Activated CD8-positive, alpha-beta T cell treated with anti-CD3 and anti-CD28 coated beads, Interleukin-2, amount 10 ng/mL, durations not matched to agents 7 days and 5 days (primary cell): ENCODE data around the gene BAG3. TPM values are rescaled to one million over a fixed set of nuclear protein-coding genes. Genes with fewer than 3 reads are reported as not detected.
"Not testable (repeated sequence)": the region's sequence is repeated elsewhere in the genome, so short reads cannot be mapped to it uniquely, and the experiment has no call there.

Experiments
- ATAC-seq: fragments of 150-1000 bp; cut with Tn5 transposase; one replicate; pipeline ENCODE4 v1.10.0; 2021; ENCODE audit warnings: moderate library complexity
- CTCF ChIA-PET: fragments of 350-600 bp; sonication (Branson Sonifier 250); formaldehyde crosslinking; loops from one replicate; lab custom pipeline; 2021; ENCODE audit warnings: antibody characterized with exemption; lab: Charles Lee
- POLR2A ChIA-PET: fragments of 350-600 bp; sonication (Branson Sonifier 250); formaldehyde crosslinking; loops from one replicate; lab custom pipeline; 2021; ENCODE audit warnings: antibody characterized with exemption; lab: Charles Lee
- DNase-seq: peaks from one replicate; pipeline ENCODE4 v3.0.0-alpha.2; 2020
- H3K27ac Mint-ChIP-seq: one replicate; pipeline ENCODE4 v1.8.0; 2021; ENCODE audit warnings: mild to moderate bottlenecking, mixed read lengths
- H3K27me3 Mint-ChIP-seq: one replicate; pipeline ENCODE4 v1.8.0; 2021; ENCODE audit warnings: low read depth, mixed read lengths
- H3K36me3 Mint-ChIP-seq: one replicate; pipeline ENCODE4 v1.8.0; 2021; ENCODE audit warnings: low read depth, mixed read lengths
- H3K4me1 Mint-ChIP-seq: one replicate; pipeline ENCODE4 v1.8.0; 2021; ENCODE audit warnings: low read depth, mixed read lengths
- H3K4me3 Mint-ChIP-seq: one replicate; pipeline ENCODE4 v1.8.0; 2021; ENCODE audit warnings: mild to moderate bottlenecking, mixed read lengths
- H3K9me3 Mint-ChIP-seq: one replicate; pipeline ENCODE4 v1.8.0; 2022; ENCODE audit warnings: mixed read lengths; ENCODE audit not compliant: insufficient read depth
- total RNA-seq, 2 experiments: library from RNA; stranded (reverse); gene quantifications; one replicate each; pipeline ENCODE4 v1.2.3, GENCODE V29; 2021

BAG3 gene
- total RNA-seq, 2 experiments from 2014 or later = 14.2 to 14.7 TPM

DNA sequence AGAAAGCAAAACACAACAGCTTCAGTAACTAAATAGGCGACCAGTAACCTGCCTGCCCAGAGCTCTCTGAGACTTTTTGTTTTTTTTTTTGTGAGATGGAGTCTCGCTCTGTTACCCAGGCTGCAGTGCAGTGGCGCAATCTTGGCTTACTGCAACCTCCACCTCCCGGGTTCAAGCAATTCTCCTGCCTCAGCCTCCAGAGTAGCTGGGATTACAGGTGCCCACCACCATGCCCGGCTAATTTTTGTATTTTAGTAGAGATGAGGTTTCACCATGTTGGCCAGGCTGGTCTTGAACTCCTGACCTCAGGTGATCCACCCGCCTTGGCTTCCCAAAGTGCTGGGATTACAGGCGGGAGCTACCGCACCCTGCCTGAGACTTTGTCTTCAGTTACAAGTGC lies 31.4 kb upstream of the BAG3 start:
- H3K9me3 Mint-ChIP-seq, H3K4me3 Mint-ChIP-seq, H3K27ac Mint-ChIP-seq, H3K27me3 Mint-ChIP-seq, H3K36me3 Mint-ChIP-seq, DNase-seq, ATAC-seq, POLR2A ChIA-PET, CTCF ChIA-PET: not testable (repeated sequence)
- H3K4me1 Mint-ChIP-seq = peaks cover 10% of the 10 kb centered on the region

DNA sequence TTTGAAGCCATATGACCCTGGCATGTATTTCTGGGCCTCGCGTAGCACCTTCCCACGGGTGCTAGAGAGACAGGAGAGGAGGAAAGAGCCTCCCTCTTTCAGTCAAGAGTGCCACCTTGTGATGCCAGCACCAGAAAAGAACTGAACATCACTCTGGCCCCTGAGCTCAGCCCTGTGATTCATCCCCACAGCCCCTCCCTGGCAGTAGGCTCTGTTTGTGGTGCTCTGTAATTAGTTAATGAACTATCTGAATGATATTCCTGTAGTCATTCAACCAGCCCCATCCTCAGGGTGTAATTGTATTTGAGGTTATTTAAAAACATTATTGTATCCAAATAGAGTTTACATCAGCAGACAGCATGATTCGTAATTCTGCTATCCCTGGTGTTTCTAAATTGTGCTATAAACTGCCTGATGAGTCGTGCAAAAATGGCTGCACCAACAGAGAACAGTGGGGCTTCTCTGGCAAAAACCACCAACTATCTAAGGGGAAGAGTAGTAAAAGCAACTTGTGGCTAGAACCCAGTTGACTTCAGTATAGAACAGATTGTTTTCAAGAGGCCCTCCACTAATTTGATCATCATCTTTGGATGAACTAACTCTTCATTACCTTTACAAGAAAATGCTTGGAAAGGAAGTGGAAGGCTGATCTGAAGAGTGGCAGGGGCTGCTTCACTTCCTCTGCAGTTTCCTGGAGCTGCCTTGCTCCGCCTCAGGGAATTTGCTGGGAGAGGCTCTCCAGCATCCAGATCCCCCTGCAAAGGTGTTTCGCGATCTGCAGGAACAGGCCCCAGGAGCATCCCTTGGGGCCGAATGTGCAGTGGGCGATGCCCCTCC lies 30.7 kb upstream of the BAG3 start:
- ATAC-seq (no peak), DNase-seq (no peak)
- Mint-ChIP-seq H3K9me3 (no peaks in the 10 kb centered on the region), H3K27ac (no peak overlapping the region), H3K36me3 (no peaks in the 10 kb centered on the region), H3K4me3 (no peak overlapping the region), H3K4me1 (peaks cover 10% of the 10 kb centered on the region), H3K27me3 (peaks cover 4% of the 10 kb centered on the region)
- POLR2A ChIA-PET = no interaction called here
- CTCF ChIA-PET = no interaction called here

DNA sequence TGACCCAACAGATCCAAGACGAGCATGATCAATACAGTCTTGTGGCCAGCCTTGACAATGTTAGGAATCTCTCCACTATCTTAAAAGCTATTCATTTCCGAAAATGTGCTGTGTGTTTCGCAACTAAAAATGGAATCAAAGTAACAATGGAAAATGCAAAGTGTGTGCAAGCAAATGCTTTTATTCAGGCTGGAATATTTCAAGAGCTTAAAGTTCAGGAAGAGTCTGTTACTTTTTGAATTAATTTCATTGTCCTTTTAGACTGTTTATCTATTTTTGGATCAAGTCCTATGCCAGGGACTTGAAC lies 30.1 kb upstream of the BAG3 start:
- no peaks in the 10 kb centered on the region for H3K36me3 Mint-ChIP-seq
- ATAC-seq (no peak), DNase-seq (no peak)
- H3K4me1 Mint-ChIP-seq = peaks cover 10% of the 10 kb centered on the region
- peaks cover 4% of the 10 kb centered on the region for H3K27me3 Mint-ChIP-seq
- POLR2A ChIA-PET = no interaction called here
- CTCF ChIA-PET = interaction anchor here (1.4 kb wide), 1 partner anchor 19 kb away, joined by 3 read pairs; no protein-coding TSS in a partner anchor
- H3K9me3 Mint-ChIP-seq = no peaks in the 10 kb centered on the region
- no peak overlapping the region for H3K27ac Mint-ChIP-seq
- H3K4me3 Mint-ChIP-seq = no peak overlapping the region

DNA sequence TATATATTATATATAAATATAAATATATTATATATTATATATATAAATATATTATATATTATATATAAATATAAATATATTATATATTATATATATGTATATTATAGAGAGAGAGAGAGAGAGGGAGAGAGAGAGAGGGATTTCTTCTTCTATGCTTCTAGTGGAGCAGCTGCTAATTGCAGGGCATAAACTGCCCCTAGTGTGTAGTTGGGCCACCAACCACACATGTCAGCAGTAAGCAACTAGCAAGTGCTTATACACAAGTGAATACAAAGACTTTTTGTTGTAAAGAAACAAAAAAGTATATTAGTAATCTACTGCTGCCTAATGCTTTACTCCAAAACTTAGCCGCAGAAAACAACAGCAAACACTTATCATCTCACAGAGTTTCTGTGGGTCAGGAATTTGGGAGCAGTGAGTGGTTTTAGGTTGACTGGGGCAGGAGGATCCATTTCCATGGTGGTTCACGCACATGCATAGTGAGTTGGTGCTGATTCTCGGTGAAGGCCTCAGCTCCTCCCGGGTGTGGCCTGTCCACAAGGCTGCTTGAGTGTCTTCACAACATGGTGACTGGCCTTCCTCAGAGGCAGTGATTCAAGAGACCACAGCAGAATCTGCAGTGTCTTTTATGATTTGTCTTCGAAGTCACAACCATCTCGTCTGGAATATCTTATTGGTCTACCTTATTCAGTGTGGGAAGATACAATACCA lies 25.5 kb upstream of the BAG3 start:
- Mint-ChIP-seq H3K27ac (no peak overlapping the region), H3K27me3 (peaks cover 3% of the 10 kb centered on the region), H3K9me3 (no peaks in the 10 kb centered on the region), H3K36me3 (no peaks in the 10 kb centered on the region), H3K4me1 (peaks cover 6% of the 10 kb centered on the region), H3K4me3 (no peak overlapping the region)
- ChIA-PET POLR2A (interaction anchor here (1.3 kb wide), 1 partner anchor 25 kb away, joined by 3 read pairs; the partner anchor contains the start of gene BAG3), CTCF (no interaction called here)
- ATAC-seq (no peak), DNase-seq (no peak)

DNA sequence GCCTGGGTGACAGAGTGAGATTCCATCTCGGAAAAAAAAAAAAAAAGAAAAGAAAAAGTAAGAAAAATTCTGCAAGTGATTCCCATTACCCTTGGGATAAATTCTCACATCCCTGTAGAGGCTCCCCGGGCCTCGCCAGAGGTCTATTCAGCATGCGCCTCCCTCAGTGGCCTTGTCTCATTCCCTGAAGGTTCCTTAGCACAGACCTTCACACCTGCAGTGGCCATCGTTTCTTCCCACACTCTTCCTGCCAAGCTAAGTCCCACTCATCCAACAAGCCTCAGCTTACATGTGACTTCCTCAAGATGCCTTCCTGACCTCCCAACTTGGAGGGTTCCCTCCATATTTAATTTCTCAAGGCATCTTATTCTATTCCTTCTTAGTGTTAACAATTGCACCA lies 20.9 kb upstream of the BAG3 start:
- no peak for ATAC-seq
- H3K9me3 Mint-ChIP-seq = no peaks in the 10 kb centered on the region

DNA sequence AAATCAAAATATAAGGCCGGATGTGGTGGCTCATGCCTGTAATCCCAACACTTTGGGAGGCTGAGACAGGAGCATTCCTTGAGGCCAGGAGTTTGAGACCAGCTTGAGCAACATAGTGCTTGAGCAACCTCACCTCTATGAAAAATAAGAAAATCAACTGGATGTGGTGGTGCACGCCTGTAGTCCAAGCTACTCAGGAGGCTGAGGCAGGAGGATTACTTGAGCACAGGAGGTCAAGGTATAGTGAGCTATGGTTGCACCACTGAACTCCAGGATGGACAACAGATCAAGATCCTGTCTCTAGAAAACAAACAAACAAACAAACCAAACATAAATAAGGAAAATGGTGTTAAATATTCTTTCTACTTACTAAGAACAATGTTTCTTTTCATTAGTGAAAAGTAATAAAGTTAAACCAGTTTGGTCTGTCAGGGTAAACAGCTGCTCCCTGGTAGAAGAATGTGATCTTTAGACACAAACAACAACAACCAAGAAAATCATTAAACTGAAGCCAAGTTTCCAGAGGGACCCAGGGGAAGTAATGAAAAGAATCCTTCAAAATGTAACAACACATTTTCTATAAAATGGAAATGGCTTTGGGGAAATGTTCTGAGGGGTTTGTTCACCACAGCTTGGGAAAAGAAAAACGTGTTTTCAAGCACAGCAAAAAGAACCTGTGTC lies 17.5 kb upstream of the BAG3 start:
- no peak for ATAC-seq
- ChIA-PET POLR2A (interaction anchor here (0.7 kb wide), 1 partner anchor 107 kb away, joined by 3 read pairs; no protein-coding TSS in a partner anchor), CTCF (no interaction called here)
- H3K27me3 Mint-ChIP-seq = peaks cover 2% of the 10 kb centered on the region
- H3K4me1 Mint-ChIP-seq = no peaks in the 10 kb centered on the region
- no peaks in the 10 kb centered on the region for H3K36me3 Mint-ChIP-seq
- H3K4me3 Mint-ChIP-seq = no peak overlapping the region
- no peaks in the 10 kb centered on the region for H3K9me3 Mint-ChIP-seq
- H3K27ac Mint-ChIP-seq = no peak overlapping the region
- no peak for DNase-seq

More for the DNA sequence above, 20.9 kb upstream of the BAG3 start:
- POLR2A ChIA-PET = no interaction called here
- Mint-ChIP-seq H3K4me3 (no peak overlapping the region), H3K36me3 (no peaks in the 10 kb centered on the region), H3K27ac (no peak overlapping the region), H3K4me1 (no peaks in the 10 kb centered on the region), H3K27me3 (peaks cover 3% of the 10 kb centered on the region)
- CTCF ChIA-PET = interaction anchor here (1.5 kb wide), 1 partner anchor 28 kb away, joined by 4 read pairs; no protein-coding TSS in a partner anchor
- no peak for DNase-seq

DNA sequence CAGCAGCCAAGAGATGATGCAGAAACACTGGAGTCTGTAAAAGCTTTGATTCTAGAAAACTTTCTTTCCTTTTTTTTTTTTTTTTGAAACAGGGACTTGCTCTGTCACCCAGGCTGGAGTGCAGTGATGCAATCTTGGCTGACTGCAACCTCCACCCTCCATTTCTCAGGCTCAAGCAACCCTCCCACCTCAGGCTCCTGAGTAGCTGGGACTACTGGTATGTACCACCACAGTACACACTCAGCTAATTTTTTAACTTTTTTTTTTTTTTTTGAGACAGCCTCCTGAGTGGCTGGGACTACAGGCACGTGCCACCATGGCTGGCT lies 17.0 kb upstream of the BAG3 start:
- H3K27me3 Mint-ChIP-seq = peaks cover 2% of the 10 kb centered on the region
- CTCF ChIA-PET = no interaction called here
- H3K9me3 Mint-ChIP-seq = no peaks in the 10 kb centered on the region

DNA sequence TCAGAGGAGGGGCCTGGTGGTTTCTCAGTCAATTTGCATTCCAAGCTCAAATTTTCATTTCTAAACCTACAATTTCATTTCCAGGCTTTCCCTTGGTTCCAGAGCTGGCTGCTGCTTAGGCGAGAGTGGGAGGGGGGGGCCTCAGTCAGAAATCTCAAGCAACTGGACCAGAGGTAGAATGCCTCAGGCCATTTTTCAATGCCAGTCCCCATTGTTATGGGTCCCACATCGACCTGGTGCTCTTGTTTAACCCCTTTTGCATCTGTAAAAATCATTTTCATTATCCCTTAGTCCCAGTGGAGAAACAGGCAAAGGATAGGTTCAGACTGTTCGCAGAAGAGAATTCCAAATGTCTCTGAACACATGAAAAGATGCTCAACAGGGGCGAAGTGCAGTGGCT lies 13.5 kb upstream of the BAG3 start:
- H3K36me3 Mint-ChIP-seq = no peaks in the 10 kb centered on the region
- CTCF ChIA-PET = no interaction called here
- DNase-seq (no peak), ATAC-seq (no peak)
- no peak overlapping the region for H3K27ac Mint-ChIP-seq
- POLR2A ChIA-PET = no interaction called here
- peaks cover 4% of the 10 kb centered on the region for H3K27me3 Mint-ChIP-seq
- no peak overlapping the region for H3K4me3 Mint-ChIP-seq
- no peaks in the 10 kb centered on the region for H3K9me3 Mint-ChIP-seq
- peaks cover 14% of the 10 kb centered on the region for H3K4me1 Mint-ChIP-seq

More for the DNA sequence above, 17.0 kb upstream of the BAG3 start:
- DNase-seq (no peak), ATAC-seq (no peak)
- H3K36me3 Mint-ChIP-seq = no peaks in the 10 kb centered on the region
- POLR2A ChIA-PET = interaction anchor here (0.7 kb wide), 1 partner anchor 107 kb away, joined by 3 read pairs; no protein-coding TSS in a partner anchor
- no peaks in the 10 kb centered on the region for H3K4me1 Mint-ChIP-seq
- H3K4me3 Mint-ChIP-seq = no peak overlapping the region
- H3K27ac Mint-ChIP-seq = no peak overlapping the region

DNA sequence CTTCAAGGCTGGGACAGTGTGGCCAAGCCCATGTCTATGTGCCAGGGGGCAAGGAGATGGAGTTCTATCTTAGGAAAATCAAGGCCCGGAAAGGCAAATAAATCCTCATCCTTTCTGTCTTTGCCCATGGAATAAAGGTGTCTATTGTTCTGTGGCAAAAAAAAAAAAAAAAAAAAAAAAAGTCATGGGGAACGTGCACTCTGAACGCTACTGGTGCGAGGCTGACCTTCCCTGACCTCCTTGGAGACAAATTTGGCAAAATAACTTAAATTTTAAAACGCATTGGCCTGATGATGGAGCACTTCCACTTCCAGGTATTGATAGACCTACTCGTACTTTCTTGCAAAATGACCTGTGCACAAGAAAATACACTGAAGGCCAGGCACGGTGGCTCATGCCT lies 12.2 kb upstream of the BAG3 start:
- H3K27me3 Mint-ChIP-seq = peaks cover 4% of the 10 kb centered on the region
- no peaks in the 10 kb centered on the region for H3K9me3 Mint-ChIP-seq
- DNase-seq = no peak
- ATAC-seq = no peak
- CTCF ChIA-PET = no interaction called here
- no peaks in the 10 kb centered on the region for H3K36me3 Mint-ChIP-seq
- peaks cover 22% of the 10 kb centered on the region for H3K4me1 Mint-ChIP-seq
- H3K4me3 Mint-ChIP-seq = no peak overlapping the region
- POLR2A ChIA-PET = no interaction called here
- H3K27ac Mint-ChIP-seq = no peak overlapping the region

DNA sequence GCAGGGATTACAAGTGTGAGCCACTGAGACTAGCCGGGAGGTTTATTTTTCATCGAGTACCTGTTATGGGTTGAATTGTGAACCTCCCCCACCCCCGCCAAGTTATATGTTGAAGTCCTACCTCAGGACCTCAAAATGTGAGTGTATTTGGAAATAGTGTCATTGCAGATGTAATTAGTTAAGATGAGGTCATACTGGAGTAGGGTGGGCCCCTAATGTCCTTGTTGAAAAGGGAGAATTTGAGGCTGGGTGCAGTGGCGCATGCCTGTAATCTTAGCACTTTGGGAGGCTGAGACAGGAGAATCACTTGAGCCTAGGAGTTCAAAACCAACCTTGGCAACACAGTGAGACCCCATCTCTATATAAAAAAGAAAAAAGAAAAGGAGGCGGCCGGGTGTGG lies 10.8 kb upstream of the BAG3 start:
- H3K27me3 Mint-ChIP-seq = peaks cover 4% of the 10 kb centered on the region
- H3K36me3 Mint-ChIP-seq = no peaks in the 10 kb centered on the region
- DNase-seq = no peak
- no peaks in the 10 kb centered on the region for H3K9me3 Mint-ChIP-seq
- POLR2A ChIA-PET = no interaction called here
- no peak for ATAC-seq
- peaks cover 22% of the 10 kb centered on the region for H3K4me1 Mint-ChIP-seq
- no peak overlapping the region for H3K4me3 Mint-ChIP-seq
- no peak overlapping the region for H3K27ac Mint-ChIP-seq
- CTCF ChIA-PET = no interaction called here

DNA sequence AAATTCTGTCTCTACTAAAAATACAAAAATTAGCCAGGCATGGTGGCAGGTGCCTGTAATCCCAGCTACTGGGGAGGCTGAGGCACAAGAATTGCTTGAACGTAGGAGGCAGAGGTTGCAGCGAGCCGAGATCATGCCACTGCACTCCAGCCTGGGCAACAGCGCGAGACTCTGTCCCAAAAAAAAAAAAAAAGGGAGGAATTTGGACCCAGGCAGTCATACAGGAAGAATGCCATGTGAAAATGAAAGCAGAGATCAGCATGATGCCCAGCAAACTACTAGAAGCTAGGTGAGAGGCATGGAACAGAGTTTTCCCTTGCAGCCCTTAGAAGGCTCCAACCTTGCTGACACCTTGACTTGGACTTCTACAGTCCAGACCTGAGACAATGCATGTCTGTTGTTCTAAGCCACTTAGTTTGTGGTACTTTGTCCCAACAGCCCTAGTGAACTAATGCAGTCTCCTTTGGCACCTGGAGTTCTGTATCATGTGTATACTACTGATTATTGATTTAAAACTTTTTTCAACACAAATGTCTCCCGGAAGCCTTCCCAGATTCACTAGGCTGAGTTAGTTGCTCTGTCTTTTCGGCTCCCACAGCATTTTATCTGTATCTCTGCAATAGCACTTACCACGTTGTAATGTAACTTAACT lies 10.2 kb upstream of the BAG3 start:
- POLR2A ChIA-PET = no interaction called here
- Mint-ChIP-seq H3K9me3 (no peaks in the 10 kb centered on the region), H3K27ac (no peak overlapping the region), H3K4me3 (no peak overlapping the region), H3K27me3 (peaks cover 4% of the 10 kb centered on the region), H3K4me1 (peaks cover 22% of the 10 kb centered on the region), H3K36me3 (no peaks in the 10 kb centered on the region)
- no peak for DNase-seq
- ATAC-seq = no peak
- CTCF ChIA-PET = interaction anchor here (1.0 kb wide), 1 partner anchor 39 kb away, joined by 3 read pairs; no protein-coding TSS in a partner anchor
